GM12875 (cell line): ENCODE measurements around the gene ZHX3.

Source experiments
- H3K4me3 ChIP-seq: one replicate; pipeline ENCODE4 v1.5.1; 2011; ENCODE audit warnings: low read depth, low read length, control low read depth
- CTCF ChIP-seq: IDR thresholded peaks from 2 replicates; pipeline ENCODE4 v1.5.1; 2011; ENCODE audit warnings: low read depth, mild to moderate bottlenecking, control low read depth, inconsistent platforms, low read length, moderate library complexity, borderline replicate concordance; ENCODE audit not compliant: insufficient read depth

ZHX3 gene

GRCh38 chr20:41307021-41307420, 10.5 kb downstream of the ZHX3 start:
- TF ChIP-seq CTCF, result no peak

GRCh38 chr20:41306061-41306727, 11.3 kb downstream of the ZHX3 start:
- H3K4me3 ChIP-seq, result no peak overlapping the region
- no peak for TF ChIP-seq CTCF

More at GRCh38 chr20:41307021-41307420, 10.5 kb downstream of the ZHX3 start:
- no peak overlapping the region for H3K4me3 ChIP-seq

- no peak overlapping the region for H3K4me3 ChIP-seq
- no peak for TF ChIP-seq CTCF
These were observed 13.0 kb downstream of the ZHX3 start for GRCh38 chr20:41304424-41305079.

DNA sequence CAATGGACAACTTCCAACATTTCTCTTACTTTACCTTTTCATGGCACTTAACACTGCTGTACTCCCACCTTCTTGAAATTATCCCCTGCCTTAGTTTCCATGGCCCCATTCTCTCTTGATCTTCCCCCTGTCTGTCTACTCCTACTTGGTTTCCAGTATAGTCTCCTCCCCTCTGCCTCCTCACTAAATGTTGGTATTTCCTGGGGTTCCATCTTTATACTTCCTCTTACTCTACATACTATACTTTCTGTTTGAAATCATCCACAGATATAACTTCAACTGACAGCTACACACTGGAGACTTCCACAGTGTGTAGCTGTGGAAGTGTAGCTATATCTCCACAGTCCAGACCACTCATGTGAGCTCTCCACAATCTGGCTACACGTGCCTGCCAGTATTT, 13.5 kb downstream of the ZHX3 start:
- TF ChIP-seq CTCF, result no peak
- no peak overlapping the region for H3K4me3 ChIP-seq

GRCh38 chr20:41300886-41301285, 16.6 kb downstream of the ZHX3 start:
- no peak overlapping the region for H3K4me3 ChIP-seq
- TF ChIP-seq CTCF, result no peak

DNA sequence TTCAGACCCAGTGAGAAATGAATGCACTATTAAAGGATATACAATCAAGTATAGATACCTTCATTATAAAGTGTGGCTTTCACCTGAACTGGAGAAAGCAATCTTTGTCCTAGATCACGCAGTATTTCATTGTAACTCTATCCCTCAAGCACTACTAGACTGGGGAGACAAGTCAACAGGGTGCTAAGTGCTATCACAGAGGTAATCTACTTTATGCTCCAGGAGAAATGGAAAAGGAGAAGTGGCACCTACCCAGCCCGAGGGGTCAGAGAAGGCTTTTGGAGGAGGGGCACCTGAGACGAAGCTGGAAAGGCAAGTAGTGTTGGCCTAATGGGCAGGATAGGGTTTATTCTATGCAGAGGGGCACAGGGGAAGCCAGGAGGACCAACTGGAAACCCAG, 17.1 kb downstream of the ZHX3 start:
- H3K4me3 ChIP-seq, result no peak overlapping the region
- TF ChIP-seq CTCF, result no peak

DNA sequence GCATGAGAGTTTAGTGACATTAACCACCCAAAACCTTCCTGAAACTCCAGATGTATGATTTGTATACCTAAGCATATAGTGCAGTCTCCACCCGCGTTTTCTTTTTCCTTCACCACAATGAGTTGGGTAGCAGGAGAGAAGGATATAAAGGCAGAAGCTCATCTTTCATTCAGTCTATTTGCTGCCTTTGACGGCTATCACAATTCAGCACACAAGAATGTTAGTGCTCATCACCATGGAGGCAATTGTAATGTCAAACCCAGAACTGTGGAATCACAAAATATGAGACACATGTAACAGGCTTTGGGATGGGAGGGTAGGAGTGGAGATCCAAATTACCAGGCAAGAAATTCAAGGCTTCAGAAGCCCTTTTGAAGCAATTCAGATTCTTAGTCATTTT, 17.6 kb downstream of the ZHX3 start:
- no peak for TF ChIP-seq CTCF
- H3K4me3 ChIP-seq, result no peak overlapping the region
